GM21723 (cell line): ENCODE data around the gene CTNS.
A peak's percentile ranks its signal among the peaks of the same experiment; 100 is the strongest.
"Not testable (repeated sequence)": the region's sequence is repeated elsewhere in the genome, so short reads cannot be mapped to it uniquely, and the experiment has no call there.

Experiments
- ATAC-seq: cut with Tn5 transposase; IDR thresholded peaks from one replicate; pipeline ENCODE4 v1.9.1; 2021; ENCODE audit warnings: mild to moderate bottlenecking, moderate library complexity; ENCODE audit not compliant: unreplicated experiment

The CTNS gene

GRCh38 chr17:3681565-3681964 is 45.0 kb downstream of the CTNS start:
- ATAC-seq, result no peak

- no peak for ATAC-seq
Observed at GRCh38 chr17:3682033-3682432, 45.5 kb downstream of the CTNS start.

GRCh38 chr17:3683054-3683511 is 46.5 kb downstream of the CTNS start:
- peak; percentile 63 for ATAC-seq

GRCh38 chr17:3685174-3685573 is 48.6 kb downstream of the CTNS start:
- no peak for ATAC-seq

GRCh38 chr17:3688027-3688553 is 51.5 kb downstream of the CTNS start:
- ATAC-seq, result no peak

GRCh38 chr17:3688852-3689261 is 52.3 kb downstream of the CTNS start:
- no peak for ATAC-seq

- no peak for ATAC-seq
Observed at GRCh38 chr17:3689262-3690093, 52.9 kb downstream of the CTNS start.

GRCh38 chr17:3690094-3690715 is 53.6 kb downstream of the CTNS start:
- no peak for ATAC-seq

GRCh38 chr17:3691617-3692067 is 55.1 kb downstream of the CTNS start:
- ATAC-seq, result no peak

GRCh38 chr17:3692346-3692745 is 55.8 kb downstream of the CTNS start:
- no peak for ATAC-seq

GRCh38 chr17:3693141-3693540 is 56.6 kb downstream of the CTNS start:
- ATAC-seq, result no peak

- peak; percentile 50 for ATAC-seq
Observed at GRCh38 chr17:3693829-3694231, 57.3 kb downstream of the CTNS start.

GRCh38 chr17:3695129-3695722 is 58.7 kb downstream of the CTNS start:
- ATAC-seq, result no peak

- ATAC-seq, result peak; percentile 37
Observed at GRCh38 chr17:3695723-3696411, 59.3 kb downstream of the CTNS start, which contains the start of gene P2RX5. Gene P2RX5 (minus strand): TSS chr17:3696155. CDS start chr17:3696005, 150 bp downstream.

GRCh38 chr17:3697103-3697476 is 60.5 kb downstream of the CTNS start:
- no peak for ATAC-seq

- no peak for ATAC-seq
Observed at GRCh38 chr17:3698139-3698538, 61.6 kb downstream of the CTNS start.

- ATAC-seq, result no peak
Observed at GRCh38 chr17:3699951-3700350, 63.4 kb downstream of the CTNS start.

GRCh38 chr17:3702041-3702539 is 65.5 kb downstream of the CTNS start:
- not testable (repeated sequence) for ATAC-seq

- ATAC-seq, result no peak
Observed at GRCh38 chr17:3704931-3705717, 68.6 kb downstream of the CTNS start.

GRCh38 chr17:3705718-3705984 is 69.1 kb downstream of the CTNS start:
- not testable (repeated sequence) for ATAC-seq
